Common myeloid progenitor, CD34-positive (primary cell): ENCODE data around the gene HUWE1.
A peak's percentile ranks its signal among the peaks of the same experiment; 100 is the strongest.

ENCODE experiments used
- CTCF ChIA-PET: fragments of 350-600 bp; sonication (Branson Sonifier 250); formaldehyde crosslinking; loops from one replicate; lab custom pipeline; 2021; ENCODE audit warnings: antibody characterized with exemption; lab: Charles Lee
- POLR2A ChIA-PET: fragments of 350-600 bp; sonication (Branson Sonifier 250); formaldehyde crosslinking; loops from one replicate; lab custom pipeline; 2021; ENCODE audit warnings: antibody characterized with exemption; lab: Charles Lee
- DNase-seq, 3 donors: peaks; one replicate each; pipeline versions ENCODE4 v3.0.0 to v3.0.0-alpha.2; 2013
- H3K27ac ChIP-seq, 2 experiments: 1 replicate in 1 of 2; 2 replicates in 1 of 2; pipeline ENCODE4 v1.7.0; 2013; ENCODE audit warnings: inconsistent platforms in 2 of 2, low read length in 2 of 2, mild to moderate bottlenecking in 2 of 2, low read depth in 1 of 2, moderate library complexity in 1 of 2; ENCODE audit not compliant: severe bottlenecking in 2 of 2, insufficient read depth in 1 of 2, poor library complexity in 1 of 2
- H3K27me3 ChIP-seq, 5 experiments: replicated peaks in 2 of 5; 1 replicate in 3 of 5; 2 replicates in 2 of 5; pipeline versions ENCODE4 v1.6.1 to v1.7.0; 2013; ENCODE audit warnings: low read length in 4 of 5, mild to moderate bottlenecking in 2 of 5, moderate library complexity in 2 of 5, inconsistent platforms in 1 of 5; ENCODE audit not compliant: insufficient read depth in 5 of 5, control insufficient read depth in 4 of 5
- H3K36me3 ChIP-seq, 4 experiments: 1 replicate in 2 of 4; 2 replicates in 2 of 4; pipeline versions ENCODE4 v1.6.1 to v1.7.0; 2013; ENCODE audit warnings: low read length in 3 of 4, control low read depth in 1 of 4, mild to moderate bottlenecking in 1 of 4; ENCODE audit not compliant: control insufficient read depth in 4 of 4, insufficient read depth in 4 of 4
- H3K4me1 ChIP-seq, 4 experiments: 1 replicate in 3 of 4; 2 replicates in 1 of 4; pipeline versions ENCODE4 v1.6.1 to v1.7.1; 2013; ENCODE audit warnings: low read length in 3 of 4, mild to moderate bottlenecking in 3 of 4, control low read depth in 1 of 4, inconsistent platforms in 1 of 4, moderate library complexity in 1 of 4; ENCODE audit not compliant: control insufficient read depth in 4 of 4, insufficient read depth in 4 of 4; ENCODE audit errors: control extremely low read depth in 1 of 4
- H3K4me3 ChIP-seq, 7 experiments: 1 replicate in 4 of 7; 2 replicates in 3 of 7; pipeline versions ENCODE4 v1.5.1 to v1.7.0; 2013; ENCODE audit warnings: mild to moderate bottlenecking in 7 of 7, low read length in 6 of 7, moderate library complexity in 6 of 7, inconsistent platforms in 2 of 7, low read depth in 2 of 7, control low read depth in 1 of 7; ENCODE audit not compliant: insufficient read depth in 4 of 7, control insufficient read depth in 1 of 7; ENCODE audit errors: extremely low read depth in 1 of 7
- H3K9me3 ChIP-seq, 5 experiments: 1 replicate in 4 of 5; 2 replicates in 1 of 5; pipeline versions ENCODE4 v1.6.1 to v1.7.1; 2013; ENCODE audit warnings: low read length in 4 of 5, mild to moderate bottlenecking in 2 of 5, inconsistent platforms in 1 of 5, low read depth in 1 of 5, moderate library complexity in 1 of 5; ENCODE audit not compliant: control insufficient read depth in 4 of 5, insufficient read depth in 2 of 5; ENCODE audit errors: control extremely low read depth in 1 of 5
- WGBS: methylation state at CpG from one replicate; pipeline ENCODE4 v1.1.5; 2013; ENCODE audit not compliant: insufficient coverage; 5-methylcytosine and 5-hydroxymethylcytosine counted together

The HUWE1 gene

GRCh38 chrX:53599781-53600396 is 86.6 kb downstream of the HUWE1 start:
- 90% methylated on average over 1 of the region's 2 CpGs for WGBS
- CTCF ChIA-PET: no interaction called here
- no peak overlapping the region for H3K27ac ChIP-seq
- H3K4me1 ChIP-seq: no peaks in the 10 kb centered on the region
- peaks cover 6 to 67% (median 34%) of the 10 kb centered on the region in 4 experiments for H3K36me3 ChIP-seq
- H3K9me3 ChIP-seq: no peaks in the 10 kb centered on the region
- POLR2A ChIA-PET: no interaction called here
- no peak for DNase-seq
- H3K4me3 ChIP-seq: no peak overlapping the region
- peaks cover 0 to 4% (median 0%) of the 10 kb centered on the region in 5 experiments for H3K27me3 ChIP-seq

- peaks cover 4 to 63% (median 32%) of the 10 kb centered on the region in 4 experiments for H3K36me3 ChIP-seq
- ChIA-PET CTCF (interaction anchor here (1.1 kb wide), 1 partner anchor 20 kb away, joined by 3 read pairs; no protein-coding TSS in a partner anchor), POLR2A (no interaction called here)
- no CpG with 5 or more reads among the region's 2 CpGs for WGBS
- peaks cover 0 to 4% (median 0%) of the 10 kb centered on the region in 5 experiments for H3K27me3 ChIP-seq
- no peak overlapping the region for H3K4me3 ChIP-seq
- H3K4me1 ChIP-seq: no peaks in the 10 kb centered on the region
- no peak for DNase-seq
- no peak overlapping the region for H3K27ac ChIP-seq
- no peaks in the 10 kb centered on the region for H3K9me3 ChIP-seq
These were observed 88.3 kb downstream of the HUWE1 start for GRCh38 chrX:53598169-53598568.

- H3K36me3 ChIP-seq: peaks cover 11 to 74% (median 37%) of the 10 kb centered on the region in 4 experiments
- CTCF ChIA-PET: no interaction called here
- H3K4me3 ChIP-seq: no peak overlapping the region
- H3K27ac ChIP-seq: no peak overlapping the region
- POLR2A ChIA-PET: no interaction called here
- peak in 2 of 3 donors; percentile 0 to 1 for DNase-seq
- H3K4me1 ChIP-seq: no peaks in the 10 kb centered on the region
- H3K27me3 ChIP-seq: peaks cover 0 to 4% (median 0%) of the 10 kb centered on the region in 5 experiments
- 87% methylated on average over 6 of the region's 7 CpGs for WGBS
- H3K9me3 ChIP-seq: no peaks in the 10 kb centered on the region
These were observed 91.2 kb downstream of the HUWE1 start for GRCh38 chrX:53595266-53595810.

GRCh38 chrX:53594354-53594753 is 92.2 kb downstream of the HUWE1 start:
- peaks cover 0 to 4% (median 0%) of the 10 kb centered on the region in 5 experiments for H3K27me3 ChIP-seq
- H3K9me3 ChIP-seq: no peaks in the 10 kb centered on the region
- ChIA-PET CTCF (no interaction called here), POLR2A (no interaction called here)
- peaks cover 7 to 74% (median 38%) of the 10 kb centered on the region in 4 experiments for H3K36me3 ChIP-seq
- no peak overlapping the region for H3K27ac ChIP-seq
- H3K4me1 ChIP-seq: no peaks in the 10 kb centered on the region
- no peak for DNase-seq
- 100% methylated on average over 1 of the region's 1 CpG for WGBS
- no peak overlapping the region for H3K4me3 ChIP-seq

GRCh38 chrX:53587795-53588420 is 98.6 kb downstream of the HUWE1 start:
- Histone ChIP-seq H3K4me3 (no peak overlapping the region), H3K27me3 (peaks cover 0 to 5% (median 0%) of the 10 kb centered on the region in 5 experiments), H3K4me1 (no peaks in the 10 kb centered on the region), H3K9me3 (peaks cover 0 to 1% (median 0%) of the 10 kb centered on the region in 5 experiments), H3K27ac (no peak overlapping the region), H3K36me3 (peaks cover 20 to 95% (median 56%) of the 10 kb centered on the region in 4 experiments)
- no peak for DNase-seq
- POLR2A ChIA-PET: no interaction called here
- CTCF ChIA-PET: no interaction called here
- 70% methylated on average over 2 of the region's 5 CpGs for WGBS

GRCh38 chrX:53584891-53585290 is 101.6 kb downstream of the HUWE1 start:
- Histone ChIP-seq H3K36me3 (peaks cover 20 to 91% (median 57%) of the 10 kb centered on the region in 4 experiments), H3K27me3 (peaks cover 0 to 5% (median 0%) of the 10 kb centered on the region in 5 experiments), H3K4me3 (no peak overlapping the region), H3K4me1 (no peaks in the 10 kb centered on the region), H3K9me3 (peaks cover 0 to 1% (median 0%) of the 10 kb centered on the region in 5 experiments), H3K27ac (no peak overlapping the region)
- 96% methylated on average over 6 of the region's 9 CpGs for WGBS
- CTCF ChIA-PET: no interaction called here
- no peak for DNase-seq
- POLR2A ChIA-PET: no interaction called here

- Histone ChIP-seq H3K4me3 (no peak overlapping the region), H3K4me1 (no peaks in the 10 kb centered on the region), H3K36me3 (peaks cover 14 to 80% (median 52%) of the 10 kb centered on the region in 4 experiments), H3K27me3 (peaks cover 0 to 2% (median 0%) of the 10 kb centered on the region in 5 experiments), H3K27ac (no peak overlapping the region), H3K9me3 (peaks cover 0 to 1% (median 0%) of the 10 kb centered on the region in 5 experiments)
- 96% methylated on average over 4 of the region's 7 CpGs for WGBS
- POLR2A ChIA-PET: no interaction called here
- no peak for DNase-seq
- CTCF ChIA-PET: no interaction called here
These were observed 102.9 kb downstream of the HUWE1 start for GRCh38 chrX:53583571-53583970.
